Peyer's patch (tissue), 4 donors: ENCODE measurements around the gene COMMD6.

Experiments
- CTCF ChIP-seq, 6 experiments: fragments of 450-650 bp in 4 of 6; fragments of 200-600 bp in 2 of 6; sonication (generic) in 1 of 6; IDR thresholded peaks; one replicate each; pipeline ENCODE4 v1.5.1; 2017 to 2019; ENCODE audit warnings: antibody characterized with exemption in 6 of 6, mild to moderate bottlenecking in 3 of 6, moderate library complexity in 1 of 6
- POLR2A ChIP-seq, 2 donors: fragments of 450-650 bp; IDR thresholded peaks; one replicate each; pipeline ENCODE4 v1.5.1; 2017; ENCODE audit warnings: antibody characterized with exemption in 2 of 2, mild to moderate bottlenecking in 2 of 2, moderate library complexity in 2 of 2

DNA sequence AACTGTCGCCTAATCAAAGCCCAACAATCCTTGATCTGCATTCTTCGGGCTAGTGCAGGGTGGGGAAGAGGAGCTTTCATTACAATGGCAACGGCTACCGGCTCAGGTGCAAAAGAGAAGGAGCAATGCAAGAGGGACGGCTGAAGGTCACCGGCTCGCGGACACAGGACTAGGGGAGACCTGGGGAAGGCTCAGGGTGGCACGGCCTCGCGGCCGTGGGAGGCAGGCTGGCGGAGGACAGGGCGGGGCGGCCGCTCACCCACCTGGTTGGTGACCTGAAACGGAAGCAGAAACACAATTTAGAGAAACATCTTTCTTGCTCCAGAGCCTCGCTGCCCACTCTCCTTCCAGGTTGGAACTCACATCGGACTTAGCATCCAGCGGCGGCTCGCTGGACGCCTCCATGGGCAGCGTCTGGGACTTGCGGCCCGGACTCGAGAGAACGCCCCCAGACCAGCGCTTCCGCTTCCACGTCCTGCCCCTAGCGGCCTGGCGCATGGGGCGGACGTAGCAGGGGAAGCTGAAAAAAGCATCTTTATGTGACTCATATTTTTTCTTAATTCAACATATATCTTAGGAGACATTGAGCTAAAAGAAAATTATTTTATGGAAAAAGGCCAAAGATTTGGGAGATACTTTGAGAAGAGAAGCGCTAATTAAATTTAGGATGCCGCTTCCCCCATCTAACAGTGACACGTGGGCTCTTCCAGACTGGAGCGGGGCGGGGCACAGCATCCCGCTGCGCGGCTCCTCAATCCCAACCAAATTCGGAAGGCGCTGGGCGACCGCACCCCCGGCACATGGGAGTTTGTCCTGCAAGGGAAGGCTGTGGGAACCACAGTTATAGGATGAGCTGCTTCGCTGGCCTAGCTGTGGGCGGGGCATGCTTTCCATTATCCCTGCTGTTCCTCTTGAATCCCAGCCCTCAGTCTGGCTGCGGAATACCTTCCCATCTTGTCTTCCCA, at the start of gene COMMD6:
- TF ChIP-seq CTCF (IDR thresholded peaks at IDR 0.05) (peak; percentile 18 to 83 (median 67)), POLR2A (IDR thresholded peaks at IDR 0.05) (peak; percentile 56 to 65)
